HepG2 (cell line): ENCODE measurements around the gene PPIA. TPM values are rescaled to one million over a fixed set of nuclear protein-coding genes. Genes with fewer than 3 reads are reported as not detected.

ENCODE experiments used
- AKAP8 ChIP-seq: sonication (generic); formaldehyde crosslinking; IDR thresholded peaks from 2 replicates; pipeline ENCODE4 v1.5.1; 2020; ENCODE audit warnings: mild to moderate bottlenecking, missing genetic modification reagents
- ATAD3A ChIP-seq: sonication (generic); formaldehyde crosslinking; IDR thresholded peaks from 2 replicates; pipeline ENCODE4 v1.4.0; 2020; ENCODE audit warnings: missing genetic modification reagents
- EHMT2 ChIP-seq: fragments of 200-600 bp; sonication (generic); IDR thresholded peaks from 2 replicates; pipeline ENCODE4 v1.7.0; 2017; ENCODE audit warnings: antibody characterized with exemption, low read depth, low read length, borderline replicate concordance
- GATAD1 ChIP-seq: IDR thresholded peaks from 2 replicates; pipeline ENCODE4 v1.6.1; 2016; ENCODE audit warnings: missing genetic modification reagents, missing compliant biosample characterization
- KAT8 ChIP-seq: IDR thresholded peaks from 2 replicates; pipeline ENCODE4 v1.6.1; 2016; ENCODE audit warnings: missing genetic modification reagents, missing compliant biosample characterization
- KDM5A ChIP-seq: fragments of 200-600 bp; sonication (generic); IDR thresholded peaks from 2 replicates; pipeline ENCODE4 v1.7.0; 2018; ENCODE audit warnings: antibody characterized with exemption, mild to moderate bottlenecking, low read length, borderline replicate concordance
- MTF2 ChIP-seq: sonication (generic); formaldehyde crosslinking; IDR thresholded peaks from 2 replicates; pipeline ENCODE4 v1.5.0; 2020; ENCODE audit warnings: missing genetic modification reagents, borderline replicate concordance
- NCOR1 ChIP-seq: fragments of 200-600 bp; sonication (generic); IDR thresholded peaks from 2 replicates; pipeline ENCODE4 v1.7.0; 2017; ENCODE audit warnings: antibody characterized with exemption, low read length, borderline replicate concordance
- NFE2L1 ChIP-seq: sonication (generic); formaldehyde crosslinking; IDR thresholded peaks from 2 replicates; pipeline ENCODE4 v1.4.0; 2020; ENCODE audit warnings: missing genetic modification reagents, mild to moderate bottlenecking, borderline replicate concordance
- NONO ChIP-seq, 2 experiments: fragments of 450-650 bp in 1 of 2; sonication (generic) in 1 of 2; formaldehyde crosslinking in 1 of 2; IDR thresholded peaks in 1 of 2; conservative IDR thresholded peaks in 1 of 2; 2 replicates each; pipeline versions ENCODE4 v1.6.1 to v1.8.0; 2017 to 2022; ENCODE audit warnings: mild to moderate bottlenecking in 1 of 2, missing genetic modification reagents in 1 of 2, moderate library complexity in 1 of 2
- NR2C2 ChIP-seq: sonication (generic); formaldehyde crosslinking; IDR thresholded peaks from 2 replicates; pipeline ENCODE4 v1.4.0; 2020; ENCODE audit warnings: missing genetic modification reagents, mild to moderate bottlenecking, moderate library complexity, borderline replicate concordance
- PCBP1 ChIP-seq: fragments of 200-400 bp; formaldehyde crosslinking; IDR thresholded peaks from 2 replicates; pipeline ENCODE4 v1.6.1; 2017; ENCODE audit warnings: mild to moderate bottlenecking, low read depth, low read length, borderline replicate concordance
- TGIF2 ChIP-seq: IDR thresholded peaks from 2 replicates; pipeline ENCODE4 v1.6.1; 2016; ENCODE audit warnings: control low read depth, missing compliant biosample characterization
- U2AF2 ChIP-seq: fragments of 200-400 bp; formaldehyde crosslinking; IDR thresholded peaks from 2 replicates; pipeline ENCODE4 v1.6.1; 2017; ENCODE audit warnings: low read depth, mild to moderate bottlenecking, low read length
- ZNF124 ChIP-seq: sonication (generic); formaldehyde crosslinking; IDR thresholded peaks from 2 replicates; pipeline ENCODE4 v1.4.0; 2020; ENCODE audit warnings: missing genetic modification reagents
- ZNF274 ChIP-seq: sonication (generic); formaldehyde crosslinking; IDR thresholded peaks from 2 replicates; pipeline ENCODE4 v1.5.1; 2020; ENCODE audit warnings: mild to moderate bottlenecking, missing genetic modification reagents
- ZNF607 ChIP-seq: sonication (generic); formaldehyde crosslinking; IDR thresholded peaks from 2 replicates; pipeline ENCODE4 v1.5.1; 2020; ENCODE audit warnings: missing genetic modification reagents, mild to moderate bottlenecking, borderline replicate concordance
- polyA plus RNA-seq, 8 experiments: library from polyadenylated mRNA; depleted of rRNA in 3 of 8; stranded (reverse) in 7 of 8; unstranded in 1 of 8; fragments of >200 nt; fragmentation: Illumina TruSeq in 4 of 8; extraction: Trizol in 4 of 8; gene quantifications; 2 replicates each; pipeline versions ENCODE4 v1.2.1 to v1.2.3, GENCODE V29; 2011 to 2016; ENCODE audit warnings: low read depth in 4 of 8, missing spikeins in 1 of 8, mixed read lengths in 1 of 8; ENCODE audit not compliant: insufficient read depth in 1 of 8
- total RNA-seq, 5 experiments: library from RNA; depleted of rRNA; stranded (reverse); fragments of >200 nt; fragmentation: Illumina TruSeq; extraction: Trizol; gene quantifications; 2 replicates each; pipeline ENCODE4 v1.2.3, GENCODE V29; 2016; ENCODE audit warnings: low read depth in 1 of 5
- TF ChIP-seq, protein P1 (sequence below): sonication (generic); formaldehyde crosslinking; IDR thresholded peaks from 2 replicates; pipeline ENCODE4 v1.4.0; 2020; ENCODE audit warnings: missing genetic modification reagents, borderline replicate concordance
- TF ChIP-seq, protein P2 (sequence below): sonication (generic); formaldehyde crosslinking; conservative IDR thresholded peaks from 2 replicates; pipeline ENCODE4 v1.4.0; 2020; ENCODE audit warnings: mild to moderate bottlenecking, missing genetic modification reagents, moderate library complexity
- TF ChIP-seq, protein P3 (sequence below): sonication (generic); formaldehyde crosslinking; IDR thresholded peaks from 2 replicates; pipeline ENCODE4 v1.8.0; 2022; ENCODE audit warnings: missing genetic modification reagents, mild to moderate bottlenecking, inconsistent platforms, borderline replicate concordance
- TF ChIP-seq, protein P4 (sequence below): sonication (generic); formaldehyde crosslinking; IDR thresholded peaks from 2 replicates; pipeline ENCODE4 v1.5.0; 2020; ENCODE audit warnings: mild to moderate bottlenecking, low read depth, missing genetic modification reagents, borderline replicate concordance
- TF ChIP-seq, protein P5 (sequence below): conservative IDR thresholded peaks from 2 replicates; pipeline ENCODE4 v1.6.1; 2018; ENCODE audit warnings: missing genetic modification reagents

PPIA gene
- total and polyA plus RNA-seq, 2 of the 13 experiments (the other 11 are each of a cell fraction or from before 2014, with no cell fraction given) = 2,268 to 3,010 TPM

DNA sequence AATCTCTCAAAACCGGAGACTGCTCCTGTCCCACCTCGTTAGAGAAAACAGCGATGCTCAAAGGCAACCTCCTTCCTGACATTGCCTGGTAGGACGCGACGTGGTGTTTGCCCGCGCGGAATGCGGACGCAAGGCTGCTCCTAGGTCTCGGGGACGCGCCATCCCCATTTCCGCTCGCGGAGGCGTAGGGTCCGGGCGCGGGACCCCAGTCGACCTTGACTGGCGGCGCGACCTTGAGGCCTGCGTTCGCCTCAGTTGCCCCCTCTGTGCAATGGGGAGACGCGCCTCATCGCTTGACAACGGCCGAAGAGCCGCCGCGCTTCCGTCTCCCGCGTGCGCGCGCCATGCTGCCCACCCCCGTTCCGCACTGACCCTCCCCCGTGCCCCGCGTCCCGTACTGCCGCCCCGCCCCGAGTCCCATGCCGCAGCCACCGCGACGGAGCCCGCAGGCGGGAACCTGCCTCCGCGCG lies 412 bp upstream of the PPIA start (continued):
- TF ChIP-seq NCOR1 (no peak), U2AF2 (no peak), KDM5A (no peak), EHMT2 (no peak), GATAD1 (0 out of 2 replicates have a peak, but pooled peaks have one; percentile 31), NR2C2 (no peak; the same call in 1 of the 2 replicates), ZNF607 (CRISPR knock-in tag) (peak; percentile 66; the same call in 1 of the 2 replicates), ATAD3A (no peak), PCBP1 (0 out of 2 replicates have a peak, but pooled peaks have one; percentile 32), NFE2L1 (CRISPR knock-in tag) (no peak), ZNF124 (CRISPR knock-in tag) (no peak), AKAP8 (CRISPR knock-in tag) (peak; percentile 49; the same call in 1 of the 2 replicates), ZNF274 (CRISPR knock-in tag) (no peak), TGIF2 (CRISPR knock-in tag) (0 out of 2 replicates have a peak, but pooled peaks have one; percentile 34), NONO (IDR thresholded peaks at IDR 0.05) (no peak), NONO (CRISPR knock-in tag; conservative IDR thresholded peaks at IDR 0.05) (no peak), MTF2 (CRISPR knock-in tag) (no peak; the same call in 1 of the 2 replicates), KAT8 (CRISPR knock-in tag) (no peak)
- TF ChIP-seq, protein P1, sequence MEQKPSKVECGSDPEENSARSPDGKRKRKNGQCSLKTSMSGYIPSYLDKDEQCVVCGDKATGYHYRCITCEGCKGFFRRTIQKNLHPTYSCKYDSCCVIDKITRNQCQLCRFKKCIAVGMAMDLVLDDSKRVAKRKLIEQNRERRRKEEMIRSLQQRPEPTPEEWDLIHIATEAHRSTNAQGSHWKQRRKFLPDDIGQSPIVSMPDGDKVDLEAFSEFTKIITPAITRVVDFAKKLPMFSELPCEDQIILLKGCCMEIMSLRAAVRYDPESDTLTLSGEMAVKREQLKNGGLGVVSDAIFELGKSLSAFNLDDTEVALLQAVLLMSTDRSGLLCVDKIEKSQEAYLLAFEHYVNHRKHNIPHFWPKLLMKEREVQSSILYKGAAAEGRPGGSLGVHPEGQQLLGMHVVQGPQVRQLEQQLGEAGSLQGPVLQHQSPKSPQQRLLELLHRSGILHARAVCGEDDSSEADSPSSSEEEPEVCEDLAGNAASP = peak; percentile 83; the same call in 1 of the 2 replicates
- TF ChIP-seq, protein P2, sequence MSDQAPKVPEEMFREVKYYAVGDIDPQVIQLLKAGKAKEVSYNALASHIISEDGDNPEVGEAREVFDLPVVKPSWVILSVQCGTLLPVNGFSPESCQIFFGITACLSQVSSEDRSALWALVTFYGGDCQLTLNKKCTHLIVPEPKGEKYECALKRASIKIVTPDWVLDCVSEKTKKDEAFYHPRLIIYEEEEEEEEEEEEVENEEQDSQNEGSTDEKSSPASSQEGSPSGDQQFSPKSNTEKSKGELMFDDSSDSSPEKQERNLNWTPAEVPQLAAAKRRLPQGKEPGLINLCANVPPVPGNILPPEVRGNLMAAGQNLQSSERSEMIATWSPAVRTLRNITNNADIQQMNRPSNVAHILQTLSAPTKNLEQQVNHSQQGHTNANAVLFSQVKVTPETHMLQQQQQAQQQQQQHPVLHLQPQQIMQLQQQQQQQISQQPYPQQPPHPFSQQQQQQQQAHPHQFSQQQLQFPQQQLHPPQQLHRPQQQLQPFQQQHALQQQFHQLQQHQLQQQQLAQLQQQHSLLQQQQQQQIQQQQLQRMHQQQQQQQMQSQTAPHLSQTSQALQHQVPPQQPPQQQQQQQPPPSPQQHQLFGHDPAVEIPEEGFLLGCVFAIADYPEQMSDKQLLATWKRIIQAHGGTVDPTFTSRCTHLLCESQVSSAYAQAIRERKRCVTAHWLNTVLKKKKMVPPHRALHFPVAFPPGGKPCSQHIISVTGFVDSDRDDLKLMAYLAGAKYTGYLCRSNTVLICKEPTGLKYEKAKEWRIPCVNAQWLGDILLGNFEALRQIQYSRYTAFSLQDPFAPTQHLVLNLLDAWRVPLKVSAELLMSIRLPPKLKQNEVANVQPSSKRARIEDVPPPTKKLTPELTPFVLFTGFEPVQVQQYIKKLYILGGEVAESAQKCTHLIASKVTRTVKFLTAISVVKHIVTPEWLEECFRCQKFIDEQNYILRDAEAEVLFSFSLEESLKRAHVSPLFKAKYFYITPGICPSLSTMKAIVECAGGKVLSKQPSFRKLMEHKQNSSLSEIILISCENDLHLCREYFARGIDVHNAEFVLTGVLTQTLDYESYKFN (CRISPR knock-in tag) = no peak
- TF ChIP-seq, protein P3, sequence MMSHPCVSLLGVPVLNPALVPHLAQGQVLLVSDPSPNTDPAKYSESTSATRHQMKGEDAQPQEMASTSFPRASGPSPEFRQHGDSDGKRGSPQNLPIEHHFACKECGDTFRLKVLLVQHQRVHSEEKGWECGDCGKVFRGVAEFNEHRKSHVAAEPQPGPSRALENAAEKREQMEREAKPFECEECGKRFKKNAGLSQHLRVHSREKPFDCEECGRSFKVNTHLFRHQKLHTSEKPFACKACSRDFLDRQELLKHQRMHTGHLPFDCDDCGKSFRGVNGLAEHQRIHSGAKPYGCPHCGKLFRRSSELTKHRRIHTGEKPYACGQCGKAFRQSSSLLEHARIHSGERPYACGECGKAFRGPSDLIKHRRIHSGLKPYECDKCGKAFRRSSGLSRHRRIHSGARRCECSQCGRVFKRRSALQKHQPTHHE (CRISPR knock-in tag) = no peak
- TF ChIP-seq, protein P4, sequence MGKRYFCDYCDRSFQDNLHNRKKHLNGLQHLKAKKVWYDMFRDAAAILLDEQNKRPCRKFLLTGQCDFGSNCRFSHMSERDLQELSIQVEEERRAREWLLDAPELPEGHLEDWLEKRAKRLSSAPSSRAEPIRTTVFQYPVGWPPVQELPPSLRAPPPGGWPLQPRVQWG (CRISPR knock-in tag) = no peak
- TF ChIP-seq, protein P5, sequence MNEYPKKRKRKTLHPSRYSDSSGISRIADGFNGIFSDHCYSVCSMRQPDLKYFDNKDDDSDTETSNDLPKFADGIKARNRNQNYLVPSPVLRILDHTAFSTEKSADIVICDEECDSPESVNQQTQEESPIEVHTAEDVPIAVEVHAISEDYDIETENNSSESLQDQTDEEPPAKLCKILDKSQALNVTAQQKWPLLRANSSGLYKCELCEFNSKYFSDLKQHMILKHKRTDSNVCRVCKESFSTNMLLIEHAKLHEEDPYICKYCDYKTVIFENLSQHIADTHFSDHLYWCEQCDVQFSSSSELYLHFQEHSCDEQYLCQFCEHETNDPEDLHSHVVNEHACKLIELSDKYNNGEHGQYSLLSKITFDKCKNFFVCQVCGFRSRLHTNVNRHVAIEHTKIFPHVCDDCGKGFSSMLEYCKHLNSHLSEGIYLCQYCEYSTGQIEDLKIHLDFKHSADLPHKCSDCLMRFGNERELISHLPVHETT = peak; percentile 21
